ENCODE results near the gene MBD6. TPM values are rescaled to one million over a fixed set of nuclear protein-coding genes. Genes with fewer than 3 reads are reported as not detected.
"Not testable (repeated sequence)": the region's sequence is repeated elsewhere in the genome, so short reads cannot be mapped to it uniquely, and the experiment has no call there.

The MBD6 gene
- total RNA-seq, 1 experiment from 2014 or later: 6.8 TPM

GRCh38 chr12:57487597-57488401, 34.8 kb upstream of the MBD6 start, which contains the start of gene MARS1:
Gene MARS1, plus strand, starts transcription at chr12:57488068. Its CDS starts 23 bp downstream, at chr12:57488091.
- in situ Hi-C loops (cut with HindIII; ENCODE audit: low pct_unique_long_range_greater_than_20kb, low sequenced_read_pairs): no loop called here
- DNase-seq (ENCODE audit: low read depth, low spot score): peak; percentile 99

GRCh38 chr12:57488402-57489156, 34.0 kb upstream of the MBD6 start:
- DNase-seq (ENCODE audit: low read depth, low spot score): no peak
- in situ Hi-C loops (cut with HindIII; ENCODE audit: low pct_unique_long_range_greater_than_20kb, low sequenced_read_pairs): no loop called here

GRCh38 chr12:57489157-57489641, 33.4 kb upstream of the MBD6 start:
- in situ Hi-C loops (cut with HindIII; ENCODE audit: low pct_unique_long_range_greater_than_20kb, low sequenced_read_pairs): no loop called here
- no peak for DNase-seq (ENCODE audit: low read depth, low spot score)

- no peak for DNase-seq (ENCODE audit: low read depth, low spot score)
- in situ Hi-C loops (cut with HindIII; ENCODE audit: low pct_unique_long_range_greater_than_20kb, low sequenced_read_pairs): no loop called here
These were observed 32.5 kb upstream of the MBD6 start for GRCh38 chr12:57490126-57490525.

GRCh38 chr12:57491393-57492280, 31.0 kb upstream of the MBD6 start:
- in situ Hi-C loops (cut with HindIII; ENCODE audit: low pct_unique_long_range_greater_than_20kb, low sequenced_read_pairs): no loop called here
- DNase-seq (ENCODE audit: low read depth, low spot score): peak; percentile 50

- in situ Hi-C loops (cut with HindIII; ENCODE audit: low pct_unique_long_range_greater_than_20kb, low sequenced_read_pairs); DNase-seq (ENCODE audit: low read depth, low spot score): not testable (repeated sequence)
These were observed 27.4 kb upstream of the MBD6 start for GRCh38 chr12:57495051-57495701.

- in situ Hi-C loops (cut with HindIII; ENCODE audit: low pct_unique_long_range_greater_than_20kb, low sequenced_read_pairs): no loop called here
- DNase-seq (ENCODE audit: low read depth, low spot score): no peak
These were observed 25.8 kb upstream of the MBD6 start for GRCh38 chr12:57496822-57497221.

- no peak for DNase-seq (ENCODE audit: low read depth, low spot score)
- in situ Hi-C loops (cut with HindIII; ENCODE audit: low pct_unique_long_range_greater_than_20kb, low sequenced_read_pairs): no loop called here
These were observed 25.1 kb upstream of the MBD6 start for GRCh38 chr12:57497223-57498131.

GRCh38 chr12:57498132-57498502, 24.5 kb upstream of the MBD6 start:
- in situ Hi-C loops (cut with HindIII; ENCODE audit: low pct_unique_long_range_greater_than_20kb, low sequenced_read_pairs): no loop called here
- peak; percentile 51 for DNase-seq (ENCODE audit: low read depth, low spot score)

- DNase-seq (ENCODE audit: low read depth, low spot score): no peak
- in situ Hi-C loops (cut with HindIII; ENCODE audit: low pct_unique_long_range_greater_than_20kb, low sequenced_read_pairs): no loop called here
These were observed 24.1 kb upstream of the MBD6 start for GRCh38 chr12:57498571-57498970.

GRCh38 chr12:57500213-57500612, 22.4 kb upstream of the MBD6 start:
- no peak for DNase-seq (ENCODE audit: low read depth, low spot score)
- in situ Hi-C loops (cut with HindIII; ENCODE audit: low pct_unique_long_range_greater_than_20kb, low sequenced_read_pairs): no loop called here

GRCh38 chr12:57502311-57502969, 20.2 kb upstream of the MBD6 start:
- DNase-seq (ENCODE audit: low read depth, low spot score); in situ Hi-C loops (cut with HindIII; ENCODE audit: low pct_unique_long_range_greater_than_20kb, low sequenced_read_pairs): not testable (repeated sequence)

GRCh38 chr12:57506541-57506940, 16.1 kb upstream of the MBD6 start:
- DNase-seq (ENCODE audit: low read depth, low spot score); in situ Hi-C loops (cut with HindIII; ENCODE audit: low pct_unique_long_range_greater_than_20kb, low sequenced_read_pairs): not testable (repeated sequence)

GRCh38 chr12:57507796-57508195, 14.8 kb upstream of the MBD6 start:
- in situ Hi-C loops (cut with HindIII; ENCODE audit: low pct_unique_long_range_greater_than_20kb, low sequenced_read_pairs); DNase-seq (ENCODE audit: low read depth, low spot score): not testable (repeated sequence)

- in situ Hi-C loops (cut with HindIII; ENCODE audit: low pct_unique_long_range_greater_than_20kb, low sequenced_read_pairs): no loop called here
- DNase-seq (ENCODE audit: low read depth, low spot score): no peak
These were observed 11.5 kb upstream of the MBD6 start for GRCh38 chr12:57511161-57511560.
